Heart left ventricle (tissue), 16 donors: ENCODE data around the gene IFT25. TPM values are rescaled to one million over a fixed set of nuclear protein-coding genes. Genes with fewer than 3 reads are reported as not detected.

Experiments used
- ATAC-seq, 4 donors: fragments of 200-7000 bp; cut with Tn5 transposase; one replicate each; pipeline ENCODE4 v1.9.1; 2020 to 2022; ENCODE audit warnings: moderate library complexity in 4 of 4, mild to moderate bottlenecking in 3 of 4, moderate number of reproducible peaks in 1 of 4
- DNase-seq, 5 donors: peaks; one replicate each; pipeline ENCODE4 v3.0.0-alpha.2; 2020
- H3K27ac ChIP-seq, 12 donors: fragments of 200-600 bp; sonication (generic) in 4 of 12; one replicate each; pipeline versions ENCODE4 v1.5.0 to v1.8.0; 2016 to 2022; ENCODE audit warnings: mild to moderate bottlenecking in 2 of 12
- H3K27me3 ChIP-seq, 9 donors: fragments of 200-600 bp; sonication (generic) in 2 of 9; one replicate each; pipeline versions ENCODE4 v1.5.1 to v1.8.0; 2016 to 2022; ENCODE audit warnings: mild to moderate bottlenecking in 3 of 9
- H3K36me3 ChIP-seq, 9 donors: fragments of 200-600 bp; sonication (generic) in 2 of 9; one replicate each; pipeline versions ENCODE4 v1.5.0 to v1.8.0; 2018 to 2022; ENCODE audit warnings: mild to moderate bottlenecking in 2 of 9
- H3K4me1 ChIP-seq, 12 donors: fragments of 200-600 bp; sonication (generic) in 4 of 12; one replicate each; pipeline versions ENCODE4 v1.5.0 to v1.8.0; 2016 to 2022; ENCODE audit warnings: mild to moderate bottlenecking in 3 of 12
- H3K4me3 ChIP-seq, 12 donors: fragments of 200-600 bp; sonication (generic) in 4 of 12; one replicate each; pipeline versions ENCODE4 v1.5.0 to v1.8.0; 2017 to 2022; ENCODE audit warnings: mild to moderate bottlenecking in 9 of 12, moderate library complexity in 4 of 12
- H3K9me3 ChIP-seq, 12 donors: fragments of 200-600 bp; sonication (generic) in 4 of 12; one replicate each; pipeline versions ENCODE4 v1.5.0 to v1.8.0; 2016 to 2022; ENCODE audit warnings: mild to moderate bottlenecking in 1 of 12
- CTCF ChIP-seq, 12 donors: fragments of 200-600 bp; sonication (generic) in 4 of 12; IDR thresholded peaks; one replicate each; pipeline versions ENCODE4 v1.5.0 to v1.8.0; 2018 to 2022; ENCODE audit warnings: antibody characterized with exemption in 12 of 12, mild to moderate bottlenecking in 5 of 12
- POLR2A ChIP-seq, 2 donors: fragments of 450-650 bp; IDR thresholded peaks; one replicate each; pipeline ENCODE4 v1.6.1; 2017; ENCODE audit warnings: antibody characterized with exemption in 2 of 2, mild to moderate bottlenecking in 2 of 2, moderate library complexity in 2 of 2
- WGBS, 4 donors: extraction: QIAGEN DNeasy Blood & Tissue Kit in 2 of 4; methylation state at CpG; one replicate each; pipeline versions ENCODE4 v1.1.5 to v1.1.7; 2013 to 2018; 5-methylcytosine and 5-hydroxymethylcytosine counted together
- intact Hi-C, 10 donors: fragments of 100-400 bp; cut with DNase I; formaldehyde crosslinking; loops; one replicate each; pipeline versions ENCODE4 v1.11.1 to v1.14.2; 2022
- polyA plus RNA-seq, 2 donors: library from polyadenylated mRNA; stranded (reverse); fragments of 200-250 nt; gene quantifications; one replicate each; pipeline ENCODE4 v1.2.3, GENCODE V29; 2013
- total RNA-seq, 9 donors: library from RNA; depleted of rRNA in 2 of 9; stranded (reverse); fragments of >200 nt in 2 of 9; fragmentation: NEBNext Ultra II Directional in 3 of 9; extraction: Animal tissue kit (Norgen Biotek cat#: 25700) in 3 of 9; gene quantifications; one replicate each; pipeline versions ENCODE4 v1.1.0 to v1.2.4, GENCODE V29; 2016 to 2023
- donor health status: ischemic (EF 13 %, LVEDD 7.1; RV severe dilation, severe dysfunction).
- donor health status: healthy with polysubstance abuse.
- donor health status: DM: no; HTN: yes; CAD: no.
- donor health status: DM: no; HTN: no; CAD: no.
- donor health status: ischemic (EF 25% LVEDD 6.9; RV normal size, moderate dysfunction).
- donor health status: ischemic (EF 25% LVEDD 5.7; RV mildly dilated, moderate dysfunction).
- donor health status: healthy.
- donor health status: DM: yes; HTN: yes; CAD: no.
- donor health status: ischemic (EF 35%, LVEDD 5.7; RV mildly dilated, moderate dysfunction).
- donor health status: nonischemic (EF 11% LVEDD 7.7; RV severe dilation, severe dysfunction).
- donor health status: DM: yes; HTN: yes; CAD: no.
- donor health status: PGD.
- donor health status: ischemic (EF 29% LVEDD 5.4; RV normal size, mild dysfunction).
- donor health status: nonischemic (EF 23%, LVEDD 6.1; RV moderate dilation, normal function).

The IFT25 gene
- total and polyA plus RNA-seq, 11 donors: 6.5 to 17.6 (median 11.6) TPM

- no peak for TF ChIP-seq CTCF (IDR thresholded peaks at IDR 0.05)
- no peak for TF ChIP-seq POLR2A (IDR thresholded peaks at IDR 0.05)
- no peaks in the 10 kb centered on the region for H3K27me3 ChIP-seq
- H3K4me3 ChIP-seq: no peak overlapping the region
- WGBS, 4 donors: 88 to 92% (median 90%) methylated on average over 3 of the region's 3 CpGs
- H3K36me3 ChIP-seq: peaks cover 0 to 49% (median 28%) of the 10 kb centered on the region in 9 donors
- ATAC-seq (no peak), DNase-seq (no peak)
- intact Hi-C loops: no loop called here
- H3K9me3 ChIP-seq: peaks cover 0 to 21% (median 4%) of the 10 kb centered on the region in 12 donors
- H3K27ac ChIP-seq: no peak overlapping the region
- no peaks in the 10 kb centered on the region for H3K4me1 ChIP-seq
Measured at GRCh38 chr1:53930932-53931331, 14.6 kb downstream of the IFT25 start.

GRCh38 chr1:53929246-53929960 is 16.1 kb downstream of the IFT25 start:
- DNase-seq (no peak), ATAC-seq (no peak)
- Histone ChIP-seq H3K36me3 (peaks cover 0 to 57% (median 38%) of the 10 kb centered on the region in 9 donors), H3K4me3 (no peak overlapping the region), H3K4me1 (no peaks in the 10 kb centered on the region), H3K27me3 (no peaks in the 10 kb centered on the region), H3K27ac (no peak overlapping the region), H3K9me3 (peaks cover 0 to 18% (median 3%) of the 10 kb centered on the region in 12 donors)
- 82 to 92% (median 89%) methylated on average over 2 of the region's 2 CpGs for WGBS, 4 donors
- TF ChIP-seq POLR2A (IDR thresholded peaks at IDR 0.05) (no peak), CTCF (IDR thresholded peaks at IDR 0.05) (no peak)
- intact Hi-C loops: no loop called here

- WGBS, 4 donors: 95 to 100% (median 96%) methylated on average over 2 of the region's 2 CpGs
- Histone ChIP-seq H3K27ac (no peak overlapping the region), H3K4me1 (no peaks in the 10 kb centered on the region), H3K9me3 (peaks cover 0 to 12% (median 0%) of the 10 kb centered on the region in 12 donors), H3K27me3 (no peaks in the 10 kb centered on the region), H3K36me3 (peaks cover 0 to 77% (median 57%) of the 10 kb centered on the region in 9 donors), H3K4me3 (no peak overlapping the region)
- intact Hi-C loops: no loop called here
- ATAC-seq (no peak), DNase-seq (no peak)
- TF ChIP-seq POLR2A (IDR thresholded peaks at IDR 0.05) (no peak), CTCF (IDR thresholded peaks at IDR 0.05) (no peak)
Measured at GRCh38 chr1:53927376-53927881, 18.1 kb downstream of the IFT25 start.

- H3K4me3 ChIP-seq: no peak overlapping the region
- no peaks in the 10 kb centered on the region for H3K27me3 ChIP-seq
- intact Hi-C loops: loop anchor here in 1 of 10 donors (5.0 kb wide), 1 partner anchor 683 kb away; no protein-coding TSS in a partner anchor
- no peak for DNase-seq
- no peak overlapping the region for H3K27ac ChIP-seq
- H3K36me3 ChIP-seq: peaks cover 0 to 71% (median 40%) of the 10 kb centered on the region in 9 donors
- WGBS, 4 donors: 93 to 96% (median 95%) methylated on average over 3 of the region's 3 CpGs
- peaks cover 0 to 5% (median 0%) of the 10 kb centered on the region in 12 donors for H3K4me1 ChIP-seq
- no peaks in the 10 kb centered on the region for H3K9me3 ChIP-seq
- TF ChIP-seq POLR2A (IDR thresholded peaks at IDR 0.05) (no peak), CTCF (IDR thresholded peaks at IDR 0.05) (no peak)
- no peak for ATAC-seq
Measured at GRCh38 chr1:53919675-53920066, 25.8 kb downstream of the IFT25 start.
